ENCODE data around the gene BORCS8.

BORCS8 gene

GRCh38 chr19:19192078-19192882 lies at the start of gene BORCS8, which contains the start of gene RFXANK:
TSS of gene BORCS8 (minus strand) at chr19:19192152. CDS start at chr19:19192117, 35 bp downstream.
TSS of gene RFXANK (plus strand) at chr19:19192258. CDS start at chr19:19193947, 1,689 bp downstream.
- peak within 1 kb of the TSS; percentile 99 for H3K27ac ChIP-seq

GRCh38 chr19:19240476-19240875 lies 48.5 kb upstream of the BORCS8 start:
- Histone ChIP-seq H3K4me3 (no peak overlapping the region), H3K27me3 (no peaks in the 10 kb centered on the region), H3K27ac (no peak overlapping the region), H3K4me1 (no peaks in the 10 kb centered on the region), H3K9ac (no peak overlapping the region), H3K4me2 (no peak overlapping the region), H3K36me3 (no peaks in the 10 kb centered on the region), H4K20me1 (no peaks in the 10 kb centered on the region), H3K9me3 (peaks cover 8% of the 10 kb centered on the region)
- no peak for TF ChIP-seq Cebpa-rat (IDR thresholded peaks at IDR 0.05)

More at GRCh38 chr19:19192078-19192882, at the start of gene BORCS8, which contains the start of gene RFXANK:
- H4K20me1 ChIP-seq, result peaks cover 34% of the 10 kb centered on the region
- H3K4me2 ChIP-seq, result peak within 1 kb of the TSS; percentile 92
- peaks cover 49% of the 10 kb centered on the region for H3K4me1 ChIP-seq
- no peaks in the 10 kb centered on the region for H3K27me3 ChIP-seq
- H3K4me3 ChIP-seq, result peak within 1 kb of the TSS; percentile 100
- peak within 1 kb of the TSS; percentile 97 for H3K9ac ChIP-seq
- H3K9me3 ChIP-seq, result no peaks in the 10 kb centered on the region
- peaks cover 55% of the 10 kb centered on the region for H3K36me3 ChIP-seq
- no peak for TF ChIP-seq Cebpa-rat (IDR thresholded peaks at IDR 0.05)

- H3K27ac ChIP-seq, result no peak overlapping the region
- H3K9ac ChIP-seq, result no peak overlapping the region
- H3K36me3 ChIP-seq, result no peaks in the 10 kb centered on the region
- H3K4me1 ChIP-seq, result no peaks in the 10 kb centered on the region
- H3K4me3 ChIP-seq, result no peak overlapping the region
- H3K9me3 ChIP-seq, result peaks cover 16% of the 10 kb centered on the region
- no peaks in the 10 kb centered on the region for H3K27me3 ChIP-seq
- no peaks in the 10 kb centered on the region for H4K20me1 ChIP-seq
- H3K4me2 ChIP-seq, result no peak overlapping the region
- TF ChIP-seq Cebpa-rat (IDR thresholded peaks at IDR 0.05), result no peak
These were observed 47.7 kb upstream of the BORCS8 start for GRCh38 chr19:19239675-19240074.

GRCh38 chr19:19238126-19238894 lies 46.4 kb upstream of the BORCS8 start:
- Histone ChIP-seq H3K4me3 (no peak overlapping the region), H3K4me2 (no peak overlapping the region), H3K27me3 (no peaks in the 10 kb centered on the region), H3K9ac (no peak overlapping the region), H3K4me1 (no peaks in the 10 kb centered on the region), H4K20me1 (no peaks in the 10 kb centered on the region), H3K36me3 (no peaks in the 10 kb centered on the region), H3K27ac (no peak overlapping the region), H3K9me3 (peaks cover 30% of the 10 kb centered on the region)
- no peak for TF ChIP-seq Cebpa-rat (IDR thresholded peaks at IDR 0.05)

- TF ChIP-seq Cebpa-rat (IDR thresholded peaks at IDR 0.05), result no peak
- Histone ChIP-seq H3K9ac (no peak overlapping the region), H3K27me3 (no peaks in the 10 kb centered on the region), H3K4me3 (no peak overlapping the region), H3K27ac (no peak overlapping the region), H3K9me3 (peaks cover 31% of the 10 kb centered on the region), H3K4me2 (no peak overlapping the region), H3K4me1 (no peaks in the 10 kb centered on the region), H3K36me3 (no peaks in the 10 kb centered on the region), H4K20me1 (no peaks in the 10 kb centered on the region)
These were observed 44.2 kb upstream of the BORCS8 start for GRCh38 chr19:19236173-19236572.

- H3K36me3 ChIP-seq, result no peaks in the 10 kb centered on the region
These were observed 42.4 kb upstream of the BORCS8 start for GRCh38 chr19:19234220-19234816.

GRCh38 chr19:19232261-19232721 lies 40.3 kb upstream of the BORCS8 start:
- H3K4me3 ChIP-seq, result no peak overlapping the region
- H3K9me3 ChIP-seq, result peaks cover 31% of the 10 kb centered on the region
- no peaks in the 10 kb centered on the region for H3K36me3 ChIP-seq
- TF ChIP-seq Cebpa-rat (IDR thresholded peaks at IDR 0.05), result no peak
- no peaks in the 10 kb centered on the region for H3K4me1 ChIP-seq
- no peaks in the 10 kb centered on the region for H3K27me3 ChIP-seq
- no peak overlapping the region for H3K9ac ChIP-seq
- no peak overlapping the region for H3K27ac ChIP-seq
- no peaks in the 10 kb centered on the region for H4K20me1 ChIP-seq
- no peak overlapping the region for H3K4me2 ChIP-seq

More at GRCh38 chr19:19234220-19234816, 42.4 kb upstream of the BORCS8 start:
- Histone ChIP-seq H3K4me1 (no peaks in the 10 kb centered on the region), H3K27ac (no peak overlapping the region), H3K9me3 (peaks cover 31% of the 10 kb centered on the region), H3K9ac (no peak overlapping the region), H3K4me3 (no peak overlapping the region), H4K20me1 (no peaks in the 10 kb centered on the region), H3K27me3 (no peaks in the 10 kb centered on the region), H3K4me2 (no peak overlapping the region)
- no peak for TF ChIP-seq Cebpa-rat (IDR thresholded peaks at IDR 0.05)

GRCh38 chr19:19230999-19231398 lies 39.0 kb upstream of the BORCS8 start:
- Histone ChIP-seq H3K9me3 (peaks cover 28% of the 10 kb centered on the region), H3K4me3 (no peak overlapping the region), H3K27ac (no peak overlapping the region), H4K20me1 (no peaks in the 10 kb centered on the region), H3K4me1 (no peaks in the 10 kb centered on the region), H3K27me3 (no peaks in the 10 kb centered on the region), H3K36me3 (no peaks in the 10 kb centered on the region), H3K9ac (no peak overlapping the region), H3K4me2 (no peak overlapping the region)
- TF ChIP-seq Cebpa-rat (IDR thresholded peaks at IDR 0.05), result no peak

- H4K20me1 ChIP-seq, result no peaks in the 10 kb centered on the region
- H3K9me3 ChIP-seq, result peaks cover 15% of the 10 kb centered on the region
- H3K4me1 ChIP-seq, result peaks cover 8% of the 10 kb centered on the region; the same call in 1 of the 2 replicates
- no peak overlapping the region for H3K27ac ChIP-seq
- H3K36me3 ChIP-seq, result no peaks in the 10 kb centered on the region
- TF ChIP-seq Cebpa-rat (IDR thresholded peaks at IDR 0.05), result no peak
- H3K9ac ChIP-seq, result no peak overlapping the region
- H3K4me3 ChIP-seq, result no peak overlapping the region
- H3K27me3 ChIP-seq, result peaks cover 11% of the 10 kb centered on the region
- no peak overlapping the region for H3K4me2 ChIP-seq
These were observed 37.7 kb upstream of the BORCS8 start for GRCh38 chr19:19229701-19230100.

Data from BLaER1 (cell line).